GM23248 (cell line): ENCODE data around the gene C1orf105.

Experiments used
- EZH2 ChIP-seq: fragments of 200-600 bp; sonication (generic); IDR thresholded peaks from 2 replicates; pipeline ENCODE4 v1.6.1; 2018; ENCODE audit warnings: antibody characterized with exemption, mild to moderate bottlenecking; ENCODE audit not compliant: insufficient read depth, poor library complexity, severe bottlenecking
- EZH2phosphoT487 ChIP-seq: fragments of 200-600 bp; sonication (generic); IDR thresholded peaks from 2 replicates; pipeline ENCODE4 v1.6.1; 2018; ENCODE audit warnings: antibody characterized with exemption, moderate library complexity, mild to moderate bottlenecking, low read depth; ENCODE audit not compliant: insufficient read depth

- TF ChIP-seq EZH2phosphoT487 (no peak), EZH2 (no peak)
These were observed 87.3 kb downstream of the C1orf105 start for GRCh38 chr1:172507741-172508140.
